Spinal cord (tissue), 10 donors: Measurements from ENCODE around the gene LAMTOR5. TPM values are rescaled to one million over a fixed set of nuclear protein-coding genes. Genes with fewer than 3 reads are reported as not detected.
A peak's percentile ranks its signal among the peaks of the same experiment; 100 is the strongest.
"Not testable (repeated sequence)": the region's sequence is repeated elsewhere in the genome, so short reads cannot be mapped to it uniquely, and the experiment has no call there.

Experiments
- DNase-seq, 6 donors: peaks; one replicate each; pipeline versions ENCODE4 v3.0.0 to v3.0.0-alpha.2; 2013 to 2015; ENCODE audit warnings: low spot score in 6 of 6, low read depth in 4 of 6
- H3K27ac ChIP-seq: one replicate; pipeline ENCODE4 v1.5.1; 2013; ENCODE audit warnings: low read depth, low read length, control low read depth
- H3K27me3 ChIP-seq: one replicate; pipeline ENCODE4 v1.6.1; 2013; ENCODE audit warnings: low read length; ENCODE audit not compliant: control insufficient read depth, insufficient read depth
- H3K36me3 ChIP-seq: one replicate; pipeline ENCODE4 v1.6.1; 2013; ENCODE audit warnings: low read length; ENCODE audit not compliant: control insufficient read depth, insufficient read depth
- H3K4me1 ChIP-seq: one replicate; pipeline ENCODE4 v1.6.1; 2013; ENCODE audit warnings: low read length; ENCODE audit not compliant: control insufficient read depth, insufficient read depth
- H3K4me3 ChIP-seq: one replicate; pipeline ENCODE4 v1.5.1; 2013; ENCODE audit warnings: low read depth, low read length, control low read depth
- H3K9me3 ChIP-seq: one replicate; pipeline ENCODE4 v1.6.1; 2013; ENCODE audit warnings: low read length; ENCODE audit not compliant: control insufficient read depth, insufficient read depth
- whole genome bisulfite sequencing: methylation state at CpG from one replicate; pipeline ENCODE4 v1.1.5; 2013; ENCODE audit warnings: missing lambda C conversion rate; ENCODE audit not compliant: insufficient coverage; 5-methylcytosine and 5-hydroxymethylcytosine counted together
- polyA plus RNA-seq, 2 donors: library from polyadenylated mRNA; unstranded; fragments of 120-200 nt; gene quantifications; one replicate each; pipeline ENCODE4 v1.2.1, GENCODE V29; 2013; ENCODE audit not compliant: insufficient read length in 2 of 2
- total RNA-seq, 2 donors: library from RNA; depleted of rRNA in 1 of 2; stranded (reverse); fragments of 120-200 nt in 1 of 2; fragments of >200 nt in 1 of 2; gene quantifications; one replicate each; pipeline versions ENCODE4 v1.2.3 to v1.2.4, GENCODE V29; 2013 to 2014
- donor health status: healthy.

Gene LAMTOR5
- total and polyA plus RNA-seq, 4 donors: 39.6 to 151 (median 135) TPM

GRCh38 chr1:110418729-110419128, 11.2 kb upstream of the LAMTOR5 start:
- Histone ChIP-seq H3K27ac (no peak overlapping the region), H3K4me1 (no peaks in the 10 kb centered on the region), H3K9me3 (no peaks in the 10 kb centered on the region), H3K4me3 (no peak overlapping the region), H3K36me3 (no peaks in the 10 kb centered on the region), H3K27me3 (no peaks in the 10 kb centered on the region)
- no peak for DNase-seq
- WGBS: 92% methylated on average over 1 of the region's 1 CpG

DNA sequence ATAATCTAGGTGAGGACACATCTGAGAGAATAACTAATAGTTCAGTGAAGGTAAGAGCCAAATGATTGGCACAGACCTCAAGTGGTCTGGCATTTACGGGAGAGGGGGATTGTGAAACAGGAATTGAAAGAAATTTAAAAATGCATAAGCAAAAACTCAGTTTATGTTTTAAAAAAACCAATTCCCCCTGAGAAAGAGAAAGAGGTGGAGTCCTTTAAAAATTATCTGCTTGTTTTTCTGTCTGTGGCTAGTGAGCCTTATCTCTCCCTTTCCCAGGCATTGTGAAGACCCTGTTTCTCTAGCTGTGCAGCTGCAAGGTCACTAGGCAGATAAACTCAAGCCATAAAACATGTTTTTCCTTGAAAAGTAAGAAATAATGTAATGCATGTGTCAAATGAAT, 5.6 kb upstream of the LAMTOR5 start:
- not testable (repeated sequence) for H3K36me3 ChIP-seq, H3K9me3 ChIP-seq, H3K4me1 ChIP-seq, DNase-seq, H3K27me3 ChIP-seq, H3K4me3 ChIP-seq, H3K27ac ChIP-seq
- WGBS: no CpG with 5 or more reads among the region's 1 CpG

- H3K9me3 ChIP-seq: no peaks in the 10 kb centered on the region
- DNase-seq: peak in 3 of 6 donors; percentile 52 to 87 (median 80)
- H3K4me1 ChIP-seq: peaks cover 6% of the 10 kb centered on the region
- no peak overlapping the region for H3K4me3 ChIP-seq
- WGBS: 25% methylated on average over 4 of the region's 4 CpGs
- no peaks in the 10 kb centered on the region for H3K27me3 ChIP-seq
- H3K36me3 ChIP-seq: no peaks in the 10 kb centered on the region
- H3K27ac ChIP-seq: no peak overlapping the region
These were observed 5.1 kb upstream of the LAMTOR5 start for GRCh38 chr1:110412576-110412975.

GRCh38 chr1:110411173-110411735, 3.8 kb upstream of the LAMTOR5 start:
- 93% methylated on average over 5 of the region's 7 CpGs for WGBS
- peaks cover 11% of the 10 kb centered on the region for H3K4me1 ChIP-seq

DNA sequence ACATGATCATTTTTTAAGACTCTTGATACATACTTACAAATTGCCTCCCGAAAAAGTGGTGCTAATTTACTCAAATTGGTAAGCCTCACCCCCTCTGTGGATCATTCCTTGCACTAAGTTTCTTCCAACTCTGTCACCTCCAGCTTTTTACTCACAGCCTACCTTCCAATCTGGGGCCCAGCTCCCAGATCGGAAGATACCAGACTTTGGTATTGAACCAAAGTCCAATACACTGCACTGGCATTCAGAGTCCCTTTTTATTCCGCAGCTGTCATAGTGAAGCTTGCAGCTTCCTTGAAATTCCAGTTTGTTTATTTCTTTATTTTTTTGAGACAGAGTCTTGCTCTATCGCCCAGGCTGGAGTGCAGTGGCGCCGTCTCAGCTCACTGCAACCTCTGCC, 1.8 kb upstream of the LAMTOR5 start:
- DNase-seq: no peak
- peaks cover 3% of the 10 kb centered on the region for H3K36me3 ChIP-seq
- H3K4me1 ChIP-seq: peaks cover 11% of the 10 kb centered on the region
- WGBS: 95% methylated on average over 6 of the region's 6 CpGs
- no peaks in the 10 kb centered on the region for H3K27me3 ChIP-seq
- H3K9me3 ChIP-seq: no peaks in the 10 kb centered on the region
- H3K4me3 ChIP-seq: no peak overlapping the region
- no peak overlapping the region for H3K27ac ChIP-seq

More at GRCh38 chr1:110411173-110411735, 3.8 kb upstream of the LAMTOR5 start:
- H3K36me3 ChIP-seq: no peaks in the 10 kb centered on the region
- DNase-seq: no peak
- no peak overlapping the region for H3K4me3 ChIP-seq
- no peak overlapping the region for H3K27ac ChIP-seq
- no peaks in the 10 kb centered on the region for H3K27me3 ChIP-seq
- no peaks in the 10 kb centered on the region for H3K9me3 ChIP-seq

DNA sequence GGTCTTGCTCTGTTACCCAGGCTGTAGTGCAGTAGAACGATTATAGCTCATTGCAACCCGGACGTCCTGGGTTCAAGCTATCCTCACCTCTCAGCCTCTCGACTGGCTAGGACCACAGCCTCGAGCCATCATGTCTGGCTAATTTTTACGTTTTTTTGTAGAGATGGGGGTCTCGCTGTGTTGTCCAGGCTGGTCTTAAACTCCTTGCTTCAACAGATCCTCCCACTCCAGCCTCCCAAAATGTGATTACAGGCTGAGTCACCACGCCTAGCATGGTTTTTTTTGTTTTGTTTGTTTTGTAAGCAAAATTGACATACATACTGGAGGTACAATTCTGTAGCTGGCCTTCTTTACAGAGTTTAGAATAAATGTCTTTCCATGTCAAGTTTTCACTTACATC, 994 bp upstream of the LAMTOR5 start:
- H3K27ac ChIP-seq: no peak overlapping the region
- H3K27me3 ChIP-seq: no peaks in the 10 kb centered on the region
- peaks cover 6% of the 10 kb centered on the region for H3K36me3 ChIP-seq
- 87% methylated on average over 7 of the region's 8 CpGs for WGBS
- peaks cover 11% of the 10 kb centered on the region for H3K4me1 ChIP-seq
- no peak overlapping the region for H3K4me3 ChIP-seq
- no peak for DNase-seq
- H3K9me3 ChIP-seq: no peaks in the 10 kb centered on the region

GRCh38 chr1:110406407-110406806, 1.1 kb downstream of the LAMTOR5 start:
- H3K27ac ChIP-seq, H3K9me3 ChIP-seq, H3K27me3 ChIP-seq, DNase-seq: not testable (repeated sequence)
- peak overlapping the region; percentile 95 for H3K4me3 ChIP-seq
- H3K36me3 ChIP-seq: peaks cover 15% of the 10 kb centered on the region
- 80% methylated on average over 2 of the region's 15 CpGs for WGBS
- peaks cover 11% of the 10 kb centered on the region for H3K4me1 ChIP-seq

- no peaks in the 10 kb centered on the region for H3K27me3 ChIP-seq
- no peak for DNase-seq
- no peak overlapping the region for H3K27ac ChIP-seq
- 100% methylated on average over 1 of the region's 4 CpGs for WGBS
- H3K4me1 ChIP-seq: peaks cover 11% of the 10 kb centered on the region
- no peak overlapping the region for H3K4me3 ChIP-seq
- H3K36me3 ChIP-seq: peaks cover 27% of the 10 kb centered on the region
- H3K9me3 ChIP-seq: no peaks in the 10 kb centered on the region
These were observed 3.1 kb downstream of the LAMTOR5 start for GRCh38 chr1:110404401-110404800.

DNA sequence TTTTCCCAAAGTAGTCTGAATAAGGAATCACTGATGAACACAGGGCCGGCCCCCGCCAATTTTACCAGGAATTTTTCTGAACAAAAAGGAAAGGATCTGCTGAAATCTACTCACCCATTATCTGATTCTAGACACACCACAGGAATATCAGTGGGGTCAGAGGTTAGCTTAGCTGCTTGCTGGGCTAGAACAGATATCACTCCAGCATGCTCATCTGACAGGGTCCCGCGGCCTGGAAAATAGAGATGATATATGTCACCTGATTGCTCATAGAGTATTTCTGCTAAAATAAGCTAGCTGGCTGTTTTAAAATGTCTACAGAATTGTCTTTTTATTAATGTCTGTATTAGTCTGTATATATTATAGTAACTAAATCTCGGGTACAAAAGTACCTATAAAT, 3.7 kb downstream of the LAMTOR5 start:
- DNase-seq: no peak
- H3K4me1 ChIP-seq: peaks cover 11% of the 10 kb centered on the region
- no peak overlapping the region for H3K4me3 ChIP-seq
- no CpG with 5 or more reads among the region's 5 CpGs for WGBS
- no peaks in the 10 kb centered on the region for H3K9me3 ChIP-seq
- H3K27me3 ChIP-seq: no peaks in the 10 kb centered on the region
- H3K36me3 ChIP-seq: peaks cover 27% of the 10 kb centered on the region
- H3K27ac ChIP-seq: no peak overlapping the region

- DNase-seq, H3K4me3 ChIP-seq, H3K27ac ChIP-seq, H3K9me3 ChIP-seq, H3K27me3 ChIP-seq, H3K4me1 ChIP-seq: not testable (repeated sequence)
- peaks cover 23% of the 10 kb centered on the region for H3K36me3 ChIP-seq
- 97% methylated on average over 47 of the region's 48 CpGs for WGBS
These were observed 11.1 kb downstream of the LAMTOR5 start for GRCh38 chr1:110396259-110396958.
